Epithelial cell of alveolus of lung (primary cell): ENCODE results near the gene CD80. TPM values are rescaled to one million over a fixed set of nuclear protein-coding genes. Genes with fewer than 3 reads are reported as not detected.

Experiments used
- total RNA-seq: library from RNA; depleted of rRNA; stranded (reverse); fragments of >200 nt; gene quantifications from 2 replicates; pipeline ENCODE4 v1.2.1, GENCODE V29; 2015

The CD80 gene
- not detected in 2 replicates for total RNA-seq

GRCh38 chr3:119559441-119559963 is at the start of gene CD80:
Gene CD80 (minus strand): TSS chr3:119559614. CDS start chr3:119557728, 1,886 bp downstream.

GRCh38 chr3:119597548-119598288 is 38.3 kb upstream of the CD80 start, which contains the start of gene PLA1A:
Gene PLA1A (plus strand): TSS chr3:119597885. CDS start chr3:119597914, 29 bp downstream.

GRCh38 chr3:119579366-119580066 is 20.1 kb upstream of the CD80 start, which contains the start of gene ADPRH:
Gene ADPRH (plus strand): TSS chr3:119579492. CDS start chr3:119582170, 2,678 bp downstream.

GRCh38 chr3:119498186-119499011 is 61.0 kb downstream of the CD80 start, which contains the start of gene TIMMDC1:
Gene TIMMDC1 (plus strand): TSS chr3:119498547. CDS start chr3:119498734, 187 bp downstream.

Other genes with a start within 250 kb of the CD80 start
- 31.0 and 64.1 TPM in 2 replicates for gene TMEM39A, start 96.0 kb downstream of the CD80 start, total RNA-seq
- 11.9 and 13.4 TPM in 2 replicates for gene POGLUT1, start 90.7 kb downstream of the CD80 start, total RNA-seq
- gene TIMMDC1, start 61.1 kb downstream of the CD80 start, total RNA-seq = 47.4 and 51.6 TPM in 2 replicates
- 0.40 and 2.3 TPM in 2 replicates for gene ADPRH, start 19.9 kb upstream of the CD80 start, total RNA-seq
- not detected in 2 replicates for gene PLA1A, start 38.3 kb upstream of the CD80 start, total RNA-seq
- gene POPDC2, start 101.0 kb upstream of the CD80 start, total RNA-seq = 0.13 TPM in 1 of 2 replicates, not detected in the other
- 7.3 and 23.7 TPM in 2 replicates for gene COX17, start 117.8 kb upstream of the CD80 start, total RNA-seq
- gene CFAP91, start 143.4 kb upstream of the CD80 start, total RNA-seq = 0.32 and 1.4 TPM in 2 replicates
- not detected in 2 replicates for gene NR1I2, start 222.5 kb upstream of the CD80 start, total RNA-seq